GM18951 (cell line): ENCODE measurements around the gene RELL1.

ENCODE experiments used
- POLR2A ChIP-seq: IDR thresholded peaks from 4 replicates; pipeline ENCODE4 v1.6.1; 2011; ENCODE audit warnings: mild to moderate bottlenecking; ENCODE audit not compliant: insufficient read length, insufficient read depth; ENCODE audit errors: extremely low read depth
- in situ Hi-C: fragments of 300-500 bp; cut with MboI; formaldehyde crosslinking; loops from one replicate; pipeline ENCODE4 v1.12.0; 2022; ENCODE audit warnings: low sequenced_read_pairs, mixed read lengths, inconsistent platforms; ENCODE audit not compliant: unreplicated experiment

RELL1 gene, protein sequence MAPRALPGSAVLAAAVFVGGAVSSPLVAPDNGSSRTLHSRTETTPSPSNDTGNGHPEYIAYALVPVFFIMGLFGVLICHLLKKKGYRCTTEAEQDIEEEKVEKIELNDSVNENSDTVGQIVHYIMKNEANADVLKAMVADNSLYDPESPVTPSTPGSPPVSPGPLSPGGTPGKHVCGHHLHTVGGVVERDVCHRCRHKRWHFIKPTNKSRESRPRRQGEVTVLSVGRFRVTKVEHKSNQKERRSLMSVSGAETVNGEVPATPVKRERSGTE

GRCh38 chr4:37686373-37687193 lies at the start of gene RELL1:
TSS of gene RELL1 (minus strand) at chr4:37686376. CDS start at chr4:37686287, 89 bp downstream.
- in situ Hi-C loops = no loop called here
- peak; percentile 17 for TF ChIP-seq POLR2A

DNA sequence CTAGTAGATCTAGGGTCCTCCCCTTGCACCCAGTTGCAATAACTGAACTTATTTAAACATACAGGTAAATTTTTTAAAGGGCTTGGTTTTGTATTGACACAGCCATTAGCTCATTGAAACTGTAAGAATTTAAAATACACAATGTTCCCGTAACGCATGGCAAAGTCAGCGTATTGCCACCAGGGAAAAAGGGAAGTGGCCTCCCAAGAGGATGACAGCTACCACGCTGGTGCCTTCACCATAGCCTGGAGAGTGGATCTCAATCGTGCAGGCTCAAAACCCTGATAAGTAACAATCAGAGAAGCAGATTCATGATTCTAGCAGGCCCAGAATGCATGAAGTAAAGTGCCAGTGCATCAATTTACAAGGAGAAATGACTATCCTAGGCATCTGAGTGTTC lies 49.4 kb upstream of the RELL1 start:
- no peak for TF ChIP-seq POLR2A
- in situ Hi-C loops = no loop called here

GRCh38 chr4:37734989-37735388 lies 48.8 kb upstream of the RELL1 start:
- in situ Hi-C loops = no loop called here
- no peak for TF ChIP-seq POLR2A

- no peak for TF ChIP-seq POLR2A
- in situ Hi-C loops = no loop called here
These were observed 47.2 kb upstream of the RELL1 start for GRCh38 chr4:37733240-37733867.

DNA sequence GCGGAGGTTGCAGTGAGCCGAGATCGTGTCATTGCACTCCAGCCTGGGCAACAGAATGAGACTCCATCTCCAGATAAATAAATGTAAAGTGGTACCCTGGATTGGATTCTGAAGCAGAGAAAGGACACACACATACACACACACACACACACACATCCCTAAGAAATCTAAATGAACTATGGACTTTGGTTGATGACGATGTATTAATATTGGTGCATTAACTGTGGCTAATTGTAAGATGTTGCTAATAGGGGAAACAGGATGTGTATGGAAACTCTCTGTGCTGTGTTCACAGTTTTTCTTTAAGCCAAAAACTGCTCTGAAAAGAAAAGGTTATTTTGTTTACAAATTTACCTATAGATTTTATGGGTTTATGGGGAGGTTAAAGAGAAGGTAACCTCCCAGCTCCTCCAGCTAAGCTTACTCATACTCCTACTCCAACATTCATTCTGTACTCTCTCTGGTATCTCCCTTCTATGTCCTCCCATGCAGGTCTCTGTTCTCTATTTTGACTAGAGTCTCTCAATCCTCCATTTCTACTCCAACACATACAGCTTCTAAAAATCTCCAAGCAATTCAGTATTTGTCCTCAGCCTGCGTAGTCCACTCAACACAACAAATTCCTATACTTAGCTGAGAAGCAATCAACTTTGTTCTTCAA lies 46.5 kb upstream of the RELL1 start:
- no peak for TF ChIP-seq POLR2A
- in situ Hi-C loops = no loop called here

DNA sequence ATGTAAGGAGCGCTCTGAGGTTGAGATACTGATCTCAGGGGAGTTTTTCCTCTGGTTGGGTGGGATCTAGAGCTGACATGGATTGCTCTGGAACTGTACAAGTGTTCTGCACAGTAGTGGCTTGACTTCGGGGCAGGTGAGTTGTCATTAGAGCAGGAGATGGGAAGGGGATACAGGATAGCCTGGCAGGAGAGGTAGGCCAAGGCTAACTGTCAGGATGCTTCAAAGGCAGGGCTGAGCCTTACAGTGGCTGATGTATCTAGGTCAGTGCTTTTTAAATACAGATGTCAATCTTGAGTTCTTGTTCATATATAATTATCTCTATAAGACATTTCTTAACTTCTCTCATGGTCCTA lies 43.5 kb upstream of the RELL1 start:
- in situ Hi-C loops = no loop called here
- no peak for TF ChIP-seq POLR2A

DNA sequence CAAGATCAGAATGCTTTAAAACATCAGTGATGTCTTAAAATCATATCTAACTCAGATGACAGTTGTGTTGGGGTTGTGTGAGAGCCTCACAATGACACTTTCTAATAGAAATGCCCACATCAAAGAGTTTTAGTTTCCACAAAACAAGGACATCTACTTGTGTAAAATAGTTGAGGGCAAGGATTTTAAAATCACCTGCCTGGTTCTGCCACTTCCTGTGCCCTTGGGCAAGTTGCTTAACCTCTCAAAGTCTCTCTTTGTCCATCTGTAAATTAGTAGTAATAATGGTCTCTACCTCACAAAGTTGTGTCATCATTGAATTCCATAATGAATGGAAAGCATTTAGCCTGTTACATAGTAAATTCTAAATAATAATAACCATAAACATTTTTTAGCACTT lies 41.9 kb upstream of the RELL1 start:
- no peak for TF ChIP-seq POLR2A
- in situ Hi-C loops = no loop called here

DNA sequence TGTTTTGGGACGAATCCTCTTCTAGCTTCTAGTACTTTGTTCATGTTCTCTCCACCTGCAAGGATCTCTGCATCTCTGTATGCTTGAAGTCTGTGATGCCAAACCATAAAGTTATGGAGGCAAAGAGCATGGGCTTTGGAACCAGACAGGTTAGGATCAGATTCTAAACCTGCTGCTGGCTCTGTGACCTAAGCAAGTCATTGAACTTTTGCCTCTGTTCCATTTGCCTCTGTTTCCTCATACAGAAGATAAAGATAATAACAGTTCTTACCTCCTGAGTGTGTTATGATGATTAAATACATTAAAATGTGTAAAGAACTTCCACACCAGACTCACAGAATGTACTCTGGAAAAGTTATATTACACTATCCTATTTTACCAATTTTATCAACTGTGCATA lies 41.5 kb upstream of the RELL1 start:
- no peak for TF ChIP-seq POLR2A

GRCh38 chr4:37726666-37727065 lies 40.5 kb upstream of the RELL1 start:
- no peak for TF ChIP-seq POLR2A
- in situ Hi-C loops = no loop called here

More for the DNA sequence above, 41.5 kb upstream of the RELL1 start:
- in situ Hi-C loops = no loop called here

DNA sequence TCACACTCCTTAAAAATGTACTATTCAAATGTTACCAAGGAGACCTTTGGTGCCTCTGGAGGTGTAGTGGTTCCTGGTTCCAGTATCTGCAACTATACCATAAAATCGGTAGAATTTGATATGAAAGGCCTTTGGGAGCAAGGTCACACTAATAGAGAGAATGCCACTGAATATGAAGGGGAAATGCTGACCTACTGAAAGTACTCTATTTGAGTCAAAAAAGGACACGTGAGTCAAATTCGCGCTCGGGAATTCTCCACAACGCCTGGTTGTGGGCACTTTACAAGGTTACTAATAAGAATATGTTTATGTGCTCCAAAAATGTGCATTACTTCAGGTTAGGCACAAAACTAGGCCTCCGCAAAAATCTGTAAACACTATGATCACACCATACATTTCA lies 39.5 kb upstream of the RELL1 start:
- in situ Hi-C loops = no loop called here
- no peak for TF ChIP-seq POLR2A

- no peak for TF ChIP-seq POLR2A
- in situ Hi-C loops = no loop called here
These were observed 36.9 kb upstream of the RELL1 start for GRCh38 chr4:37723067-37723466.

GRCh38 chr4:37721995-37722638 lies 35.9 kb upstream of the RELL1 start:
- TF ChIP-seq POLR2A = no peak
- in situ Hi-C loops = no loop called here

DNA sequence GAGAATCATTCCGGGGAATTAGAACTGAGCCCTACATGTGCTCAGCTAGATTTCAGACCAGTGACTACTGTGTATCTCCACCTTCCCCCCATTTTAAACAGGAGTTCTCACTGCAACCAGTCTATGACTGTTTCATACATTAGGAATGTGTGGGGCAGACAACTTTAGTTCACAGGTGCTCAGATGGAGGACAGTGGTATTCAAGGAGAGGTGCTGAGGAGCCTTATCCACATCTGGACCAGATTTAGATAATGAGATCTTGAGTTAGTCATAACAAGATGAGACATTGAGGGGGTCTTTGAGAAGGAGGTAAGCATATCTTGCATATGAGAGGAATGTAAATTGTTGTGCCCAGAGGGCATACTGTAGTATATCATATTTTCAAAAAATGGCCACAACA lies 32.8 kb upstream of the RELL1 start:
- in situ Hi-C loops = no loop called here
- no peak for TF ChIP-seq POLR2A
